GM12872 (cell line): ENCODE results near the gene GRID2.
A peak's percentile ranks its signal among the peaks of the same experiment; 100 is the strongest.

Source experiments
- TF ChIP-seq, protein P1 (sequence below): IDR thresholded peaks from 3 replicates; pipeline ENCODE4 v1.5.1; 2011; ENCODE audit warnings: low read depth, mild to moderate bottlenecking, low read length, moderate library complexity; ENCODE audit not compliant: insufficient read depth

The GRID2 gene

DNA sequence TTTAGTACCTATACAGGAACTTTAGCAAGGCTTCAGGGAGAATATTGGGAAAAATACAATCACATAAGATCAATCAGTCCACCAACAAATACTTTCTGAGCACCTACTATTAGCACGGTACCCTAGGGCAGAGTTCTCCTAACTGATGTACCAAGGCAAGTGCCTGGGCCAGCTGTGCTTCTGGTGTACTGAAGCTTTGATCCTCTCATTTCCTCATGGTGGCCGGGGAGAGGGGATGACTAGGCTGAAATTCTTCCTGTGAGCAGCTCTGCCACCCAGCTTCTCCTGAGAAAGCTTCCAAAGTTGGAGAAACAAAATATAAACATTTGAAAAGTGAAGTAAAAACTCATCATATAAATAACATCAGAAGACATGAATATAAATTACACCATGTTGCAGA is 1475.5 kb downstream of the GRID2 start:
- TF ChIP-seq, protein P1, sequence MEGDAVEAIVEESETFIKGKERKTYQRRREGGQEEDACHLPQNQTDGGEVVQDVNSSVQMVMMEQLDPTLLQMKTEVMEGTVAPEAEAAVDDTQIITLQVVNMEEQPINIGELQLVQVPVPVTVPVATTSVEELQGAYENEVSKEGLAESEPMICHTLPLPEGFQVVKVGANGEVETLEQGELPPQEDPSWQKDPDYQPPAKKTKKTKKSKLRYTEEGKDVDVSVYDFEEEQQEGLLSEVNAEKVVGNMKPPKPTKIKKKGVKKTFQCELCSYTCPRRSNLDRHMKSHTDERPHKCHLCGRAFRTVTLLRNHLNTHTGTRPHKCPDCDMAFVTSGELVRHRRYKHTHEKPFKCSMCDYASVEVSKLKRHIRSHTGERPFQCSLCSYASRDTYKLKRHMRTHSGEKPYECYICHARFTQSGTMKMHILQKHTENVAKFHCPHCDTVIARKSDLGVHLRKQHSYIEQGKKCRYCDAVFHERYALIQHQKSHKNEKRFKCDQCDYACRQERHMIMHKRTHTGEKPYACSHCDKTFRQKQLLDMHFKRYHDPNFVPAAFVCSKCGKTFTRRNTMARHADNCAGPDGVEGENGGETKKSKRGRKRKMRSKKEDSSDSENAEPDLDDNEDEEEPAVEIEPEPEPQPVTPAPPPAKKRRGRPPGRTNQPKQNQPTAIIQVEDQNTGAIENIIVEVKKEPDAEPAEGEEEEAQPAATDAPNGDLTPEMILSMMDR = no peak

DNA sequence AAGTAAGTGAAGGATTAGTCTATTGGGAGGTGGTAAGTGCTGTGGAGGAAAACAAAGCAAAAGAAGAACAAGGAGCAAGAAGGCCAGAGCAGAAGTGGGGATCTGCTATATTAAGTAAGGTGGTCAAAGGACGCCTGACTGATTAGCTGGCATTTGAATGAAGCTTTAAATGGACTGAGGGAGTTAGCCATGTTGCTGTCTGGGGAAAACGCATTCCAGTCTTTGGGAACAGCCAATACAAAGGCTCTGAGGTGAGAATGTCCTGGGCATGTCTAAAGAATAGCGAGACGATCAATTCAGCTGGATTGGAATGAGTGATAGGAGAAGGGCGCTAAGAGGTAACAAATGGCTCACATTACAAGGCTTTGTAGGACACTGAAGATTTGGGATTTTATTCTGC is 1476.3 kb downstream of the GRID2 start:
- TF ChIP-seq, protein P1 = no peak

DNA sequence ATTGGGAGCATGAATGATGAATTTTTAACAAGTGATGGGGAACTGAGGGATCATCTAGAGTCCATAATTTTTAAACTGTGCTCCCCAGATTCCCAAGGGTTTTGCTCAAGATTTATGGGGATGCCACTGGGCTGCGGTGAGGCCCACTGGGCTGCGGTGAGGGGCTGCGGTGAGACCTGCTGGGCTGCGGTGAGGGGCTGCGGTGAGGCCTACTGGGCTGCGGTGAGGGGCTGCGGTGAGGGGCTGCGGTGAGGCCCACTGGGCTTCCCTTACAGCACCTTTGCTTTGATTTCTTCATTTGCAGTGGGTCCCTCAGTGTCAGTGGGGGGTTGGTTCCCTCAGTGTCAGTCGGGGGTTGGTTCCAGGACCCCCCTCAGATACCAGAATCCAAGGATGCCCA is 1477.4 kb downstream of the GRID2 start:
- TF ChIP-seq, protein P1 = no peak

DNA sequence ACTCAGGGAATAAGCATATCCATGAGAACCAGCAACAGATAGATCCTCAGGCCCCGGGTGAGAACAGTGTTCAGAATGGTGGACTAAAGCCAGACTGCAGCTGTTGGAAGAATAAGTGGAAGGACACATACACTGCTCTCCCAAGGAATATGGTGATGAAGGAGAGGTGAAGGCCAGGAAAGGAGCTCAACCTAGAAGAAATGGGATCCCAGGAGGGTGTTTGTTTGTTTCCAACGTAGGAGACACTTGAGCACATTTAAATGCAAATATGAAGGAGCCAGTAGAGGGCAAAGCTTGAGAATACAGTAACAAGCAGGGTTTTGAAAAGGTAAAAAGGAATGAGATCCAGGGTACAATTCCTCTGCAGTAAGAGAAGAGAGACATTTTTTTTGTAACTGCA is 1482.4 kb downstream of the GRID2 start:
- TF ChIP-seq, protein P1 = no peak

DNA sequence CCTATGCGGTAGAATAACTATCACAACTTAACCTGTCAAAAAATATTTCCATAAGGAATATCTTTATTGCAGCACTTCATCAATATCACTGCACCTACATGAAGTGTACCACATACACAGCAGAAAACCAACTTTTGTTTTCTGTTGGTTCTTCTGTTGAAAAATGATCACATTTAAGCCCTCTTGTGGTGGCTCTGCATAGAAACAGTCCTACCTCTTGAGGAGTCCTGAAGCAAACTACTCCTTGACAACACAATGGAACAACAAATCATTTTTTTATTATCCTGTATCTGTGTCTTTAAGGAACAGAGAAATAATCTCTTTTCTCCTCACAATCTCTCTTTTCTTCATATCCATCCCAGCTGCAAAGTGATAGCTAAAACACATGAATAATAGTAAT is 1484.9 kb downstream of the GRID2 start:
- TF ChIP-seq, protein P1 = peak; percentile 54

DNA sequence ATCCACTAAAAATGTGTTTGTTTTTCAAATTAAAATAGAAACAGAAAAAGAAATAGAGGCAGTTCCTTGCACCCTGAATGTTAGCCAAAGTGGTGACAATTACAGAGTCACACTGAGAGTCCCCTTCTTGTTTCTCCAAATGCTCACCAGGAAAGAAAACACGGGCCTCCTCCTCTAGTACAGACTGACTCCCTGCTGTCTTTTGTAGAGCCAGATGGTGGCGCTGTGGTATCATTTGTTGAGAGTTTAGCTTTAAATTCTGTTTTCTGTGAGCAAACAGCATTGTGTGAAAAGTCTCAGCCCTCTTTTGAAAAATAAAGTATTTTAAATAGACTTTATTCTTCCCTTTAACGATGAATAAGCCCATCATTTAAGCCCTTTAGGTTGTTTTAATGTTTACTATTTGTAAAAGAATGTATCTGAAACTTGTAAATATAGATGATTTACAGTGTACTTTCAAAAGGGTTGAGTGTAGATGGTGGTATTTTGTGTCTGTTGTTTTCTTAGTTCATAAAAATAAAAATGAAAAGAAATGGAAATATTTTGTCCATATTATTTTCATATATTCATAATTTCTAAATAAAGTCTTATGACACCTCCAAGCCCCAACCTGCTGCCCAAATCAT is 1487.9 kb downstream of the GRID2 start:
- TF ChIP-seq, protein P1 = peak; percentile 79

DNA sequence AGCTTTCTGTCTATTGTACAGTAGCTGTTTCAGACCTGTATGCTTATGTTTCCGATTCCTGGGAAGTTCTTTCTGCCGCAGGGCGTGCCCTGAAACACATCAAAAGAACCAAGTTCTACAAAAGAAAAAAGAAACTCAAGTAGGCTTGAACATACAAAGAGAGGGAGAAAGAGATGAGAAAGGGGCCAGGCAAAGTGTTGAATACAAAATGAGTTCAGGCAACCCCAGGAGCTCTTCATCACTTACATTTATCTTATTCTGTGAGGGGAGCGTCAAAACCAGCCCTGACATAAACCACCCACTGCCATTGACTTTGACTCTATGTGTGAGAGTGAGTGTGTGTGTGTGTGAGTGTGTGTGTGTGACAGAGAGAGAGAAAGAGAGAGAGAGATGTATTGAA is 1498.3 kb downstream of the GRID2 start:
- TF ChIP-seq, protein P1 = no peak

DNA sequence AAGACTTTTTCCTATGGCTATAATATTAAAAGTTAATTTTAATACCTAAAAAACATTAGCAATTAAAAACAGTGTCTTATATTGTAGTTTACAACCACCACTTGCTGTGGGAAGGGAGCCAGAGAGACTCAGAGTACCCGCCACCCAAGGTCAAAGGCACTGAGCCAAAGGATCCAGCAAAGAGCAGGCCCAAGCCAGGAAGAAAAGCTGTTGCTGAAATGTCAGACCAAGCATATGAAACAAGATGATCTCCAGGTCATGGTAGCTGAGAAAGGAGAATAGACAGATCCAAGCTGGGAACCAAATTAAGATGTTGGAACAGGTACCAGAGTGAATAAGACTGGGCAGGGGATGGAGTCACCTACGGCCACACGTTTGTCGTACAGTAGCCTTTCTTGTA is 1506.0 kb downstream of the GRID2 start:
- TF ChIP-seq, protein P1 = no peak
